Heart left ventricle (tissue), 16 donors: ENCODE data around the gene APPL2. TPM values are rescaled to one million over a fixed set of nuclear protein-coding genes. Genes with fewer than 3 reads are reported as not detected.

ENCODE experiments used
- ATAC-seq, 4 donors: fragments of 200-7000 bp; cut with Tn5 transposase; one replicate each; pipeline ENCODE4 v1.9.1; 2020 to 2022; ENCODE audit warnings: moderate library complexity in 4 of 4, mild to moderate bottlenecking in 3 of 4, moderate number of reproducible peaks in 1 of 4
- DNase-seq, 5 donors: peaks; one replicate each; pipeline ENCODE4 v3.0.0-alpha.2; 2020
- H3K27ac ChIP-seq, 12 donors: fragments of 200-600 bp; sonication (generic) in 4 of 12; one replicate each; pipeline versions ENCODE4 v1.5.0 to v1.8.0; 2016 to 2022; ENCODE audit warnings: mild to moderate bottlenecking in 2 of 12
- H3K27me3 ChIP-seq, 9 donors: fragments of 200-600 bp; sonication (generic) in 2 of 9; one replicate each; pipeline versions ENCODE4 v1.5.1 to v1.8.0; 2016 to 2022; ENCODE audit warnings: mild to moderate bottlenecking in 3 of 9
- H3K36me3 ChIP-seq, 9 donors: fragments of 200-600 bp; sonication (generic) in 2 of 9; one replicate each; pipeline versions ENCODE4 v1.5.0 to v1.8.0; 2018 to 2022; ENCODE audit warnings: mild to moderate bottlenecking in 2 of 9
- H3K4me1 ChIP-seq, 12 donors: fragments of 200-600 bp; sonication (generic) in 4 of 12; one replicate each; pipeline versions ENCODE4 v1.5.0 to v1.8.0; 2016 to 2022; ENCODE audit warnings: mild to moderate bottlenecking in 3 of 12
- H3K4me3 ChIP-seq, 12 donors: fragments of 200-600 bp; sonication (generic) in 4 of 12; one replicate each; pipeline versions ENCODE4 v1.5.0 to v1.8.0; 2017 to 2022; ENCODE audit warnings: mild to moderate bottlenecking in 9 of 12, moderate library complexity in 4 of 12
- H3K9me3 ChIP-seq, 12 donors: fragments of 200-600 bp; sonication (generic) in 4 of 12; one replicate each; pipeline versions ENCODE4 v1.5.0 to v1.8.0; 2016 to 2022; ENCODE audit warnings: mild to moderate bottlenecking in 1 of 12
- CTCF ChIP-seq, 12 donors: fragments of 200-600 bp; sonication (generic) in 4 of 12; IDR thresholded peaks; one replicate each; pipeline versions ENCODE4 v1.5.0 to v1.8.0; 2018 to 2022; ENCODE audit warnings: antibody characterized with exemption in 12 of 12, mild to moderate bottlenecking in 5 of 12
- POLR2A ChIP-seq, 2 donors: fragments of 450-650 bp; IDR thresholded peaks; one replicate each; pipeline ENCODE4 v1.6.1; 2017; ENCODE audit warnings: antibody characterized with exemption in 2 of 2, mild to moderate bottlenecking in 2 of 2, moderate library complexity in 2 of 2
- WGBS, 4 donors: extraction: QIAGEN DNeasy Blood & Tissue Kit in 2 of 4; methylation state at CpG; one replicate each; pipeline versions ENCODE4 v1.1.5 to v1.1.7; 2013 to 2018; 5-methylcytosine and 5-hydroxymethylcytosine counted together
- intact Hi-C, 10 donors: fragments of 100-400 bp; cut with DNase I; formaldehyde crosslinking; loops; one replicate each; pipeline versions ENCODE4 v1.11.1 to v1.14.2; 2022
- polyA plus RNA-seq, 2 donors: library from polyadenylated mRNA; stranded (reverse); fragments of 200-250 nt; gene quantifications; one replicate each; pipeline ENCODE4 v1.2.3, GENCODE V29; 2013
- total RNA-seq, 9 donors: library from RNA; depleted of rRNA in 2 of 9; stranded (reverse); fragments of >200 nt in 2 of 9; fragmentation: NEBNext Ultra II Directional in 3 of 9; extraction: Animal tissue kit (Norgen Biotek cat#: 25700) in 3 of 9; gene quantifications; one replicate each; pipeline versions ENCODE4 v1.1.0 to v1.2.4, GENCODE V29; 2016 to 2023
- donor health status: ischemic (EF 13 %, LVEDD 7.1; RV severe dilation, severe dysfunction).
- donor health status: healthy with polysubstance abuse.
- donor health status: DM: no; HTN: yes; CAD: no.
- donor health status: DM: no; HTN: no; CAD: no.
- donor health status: ischemic (EF 25% LVEDD 6.9; RV normal size, moderate dysfunction).
- donor health status: ischemic (EF 25% LVEDD 5.7; RV mildly dilated, moderate dysfunction).
- donor health status: healthy.
- donor health status: DM: yes; HTN: yes; CAD: no.
- donor health status: ischemic (EF 35%, LVEDD 5.7; RV mildly dilated, moderate dysfunction).
- donor health status: nonischemic (EF 11% LVEDD 7.7; RV severe dilation, severe dysfunction).
- donor health status: DM: yes; HTN: yes; CAD: no.
- donor health status: PGD.
- donor health status: ischemic (EF 29% LVEDD 5.4; RV normal size, mild dysfunction).
- donor health status: nonischemic (EF 23%, LVEDD 6.1; RV moderate dilation, normal function).

APPL2 gene
- total and polyA plus RNA-seq, 11 donors, result 7.7 to 36.7 (median 16.0) TPM

- DNase-seq, result no peak
- intact Hi-C loops, result no loop called here
- 70 to 82% (median 77%) methylated on average over 4 of the region's 4 CpGs for WGBS, 4 donors
- no peaks in the 10 kb centered on the region for H3K9me3 ChIP-seq
- H3K36me3 ChIP-seq, result peaks cover 0 to 51% (median 34%) of the 10 kb centered on the region in 9 donors
- H3K4me1 ChIP-seq, result peaks cover 0 to 97% (median 70%) of the 10 kb centered on the region in 12 donors
- H3K4me3 ChIP-seq, result no peak overlapping the region
- no peaks in the 10 kb centered on the region for H3K27me3 ChIP-seq
- TF ChIP-seq CTCF (IDR thresholded peaks at IDR 0.05) (no peak), POLR2A (IDR thresholded peaks at IDR 0.05) (no peak)
- peak overlapping the region in 1 of 12 donors; percentile 39 for H3K27ac ChIP-seq
- ATAC-seq, result no peak
Observed at GRCh38 chr12:105223884-105224283, 12.1 kb downstream of the APPL2 start.

DNA sequence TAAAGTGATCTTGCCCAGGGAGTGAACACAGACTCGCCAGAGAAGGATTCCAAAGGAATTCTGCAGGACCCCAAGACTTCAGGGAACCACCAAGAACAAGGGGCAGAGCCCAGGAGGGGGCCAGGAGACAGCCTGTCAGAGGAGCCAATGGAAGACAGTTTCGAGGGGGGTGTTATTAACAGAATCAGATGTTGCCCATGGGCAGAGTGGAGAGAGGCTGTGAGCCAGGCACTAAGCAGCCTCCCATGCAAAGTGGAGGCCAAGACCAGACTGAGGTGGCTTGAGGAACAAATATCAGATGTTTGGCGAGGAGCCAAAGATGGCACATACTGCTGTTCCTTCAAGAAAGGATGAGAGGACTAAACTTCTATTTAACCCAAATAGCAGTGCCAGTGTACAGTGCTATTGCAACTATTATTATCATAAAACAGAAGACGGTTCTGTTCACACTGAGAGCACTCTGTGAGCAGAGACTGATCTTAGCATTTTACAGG, 12.6 kb downstream of the APPL2 start:
- TF ChIP-seq CTCF (IDR thresholded peaks at IDR 0.05) (no peak), POLR2A (IDR thresholded peaks at IDR 0.05) (no peak)
- H3K27ac ChIP-seq, result peak overlapping the region in 2 of 12 donors; percentile 27 to 39
- WGBS, 4 donors, result 77 to 94% (median 86%) methylated on average over 4 of the region's 4 CpGs

GRCh38 chr12:105222726-105223351, 13.1 kb downstream of the APPL2 start:
- no peak for ATAC-seq
- Histone ChIP-seq H3K4me3 (no peak overlapping the region), H3K27ac (peak overlapping the region in 2 of 12 donors; percentile 27 to 39), H3K36me3 (peaks cover 0 to 50% (median 24%) of the 10 kb centered on the region in 9 donors), H3K9me3 (no peaks in the 10 kb centered on the region), H3K4me1 (peaks cover 0 to 92% (median 79%) of the 10 kb centered on the region in 12 donors), H3K27me3 (no peaks in the 10 kb centered on the region)
- TF ChIP-seq POLR2A (IDR thresholded peaks at IDR 0.05) (no peak), CTCF (IDR thresholded peaks at IDR 0.05) (no peak)
- 71 to 77% (median 74%) methylated on average over 13 of the region's 13 CpGs for WGBS, 4 donors
- intact Hi-C loops, result no loop called here
- no peak for DNase-seq

More for the DNA sequence above, 12.6 kb downstream of the APPL2 start:
- H3K4me3 ChIP-seq, result no peak overlapping the region
- no peak for DNase-seq
- no peaks in the 10 kb centered on the region for H3K9me3 ChIP-seq
- H3K27me3 ChIP-seq, result no peaks in the 10 kb centered on the region
- ATAC-seq, result no peak
- intact Hi-C loops, result no loop called here
- peaks cover 0 to 50% (median 29%) of the 10 kb centered on the region in 9 donors for H3K36me3 ChIP-seq
- peaks cover 0 to 95% (median 73%) of the 10 kb centered on the region in 12 donors for H3K4me1 ChIP-seq

DNA sequence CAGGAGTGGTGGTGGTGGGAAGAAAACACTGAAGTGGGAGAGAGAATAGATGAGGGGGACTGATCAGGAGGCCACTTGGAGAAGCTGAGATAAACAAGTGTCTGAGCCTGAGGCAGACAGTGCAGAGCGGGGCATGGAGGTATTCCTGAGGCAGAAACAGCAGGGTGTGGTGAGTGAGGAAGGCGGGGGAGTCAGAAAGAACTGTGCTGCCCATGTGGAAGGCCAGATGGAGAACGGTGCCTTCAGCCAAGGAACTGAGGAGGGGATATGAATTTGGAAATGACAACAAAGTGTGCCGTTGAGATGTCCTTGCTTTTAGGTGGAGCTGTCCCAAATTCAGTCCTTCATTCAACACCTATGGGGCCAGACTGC, 13.7 kb downstream of the APPL2 start:
- DNase-seq, result no peak
- peaks cover 0 to 97% (median 82%) of the 10 kb centered on the region in 12 donors for H3K4me1 ChIP-seq
- ATAC-seq, result no peak
- peak overlapping the region in 1 of 12 donors; percentile 39 for H3K27ac ChIP-seq
- H3K36me3 ChIP-seq, result peaks cover 0 to 50% (median 24%) of the 10 kb centered on the region in 9 donors
- H3K9me3 ChIP-seq, result no peaks in the 10 kb centered on the region
- TF ChIP-seq CTCF (IDR thresholded peaks at IDR 0.05), result no peak
- intact Hi-C loops, result no loop called here
- WGBS, 4 donors, result 56 to 65% (median 57%) methylated on average over 4 of the region's 4 CpGs
- H3K4me3 ChIP-seq, result no peak overlapping the region
- no peaks in the 10 kb centered on the region for H3K27me3 ChIP-seq
